Transverse colon (tissue), 4 donors: ENCODE data around the gene TST. TPM values are rescaled to one million over a fixed set of nuclear protein-coding genes. Genes with fewer than 3 reads are reported as not detected.

Experiments used
- DNase-seq: peaks from one replicate; pipeline ENCODE4 v3.0.0-alpha.2; 2019
- H3K27ac ChIP-seq, 4 donors: fragments of 200-600 bp; sonication (generic); 2 replicates each; pipeline ENCODE4 v1.5.1; 2016 to 2018; ENCODE audit warnings: inconsistent platforms in 4 of 4
- H3K27me3 ChIP-seq: fragments of 200-600 bp; sonication (generic); 2 replicates; pipeline ENCODE4 v1.5.1; 2017; ENCODE audit warnings: inconsistent platforms
- H3K36me3 ChIP-seq, 4 donors: fragments of 200-600 bp; sonication (generic); 2 replicates each; pipeline ENCODE4 v1.5.1; 2017 to 2019; ENCODE audit warnings: inconsistent platforms in 4 of 4
- H3K4me1 ChIP-seq, 4 donors: fragments of 200-600 bp; sonication (generic); 2 replicates each; pipeline ENCODE4 v1.5.1; 2017 to 2020; ENCODE audit warnings: inconsistent platforms in 4 of 4
- H3K4me3 ChIP-seq, 4 donors: fragments of 200-600 bp; sonication (generic); 1 replicate in 1 of 4; 2 replicates in 3 of 4; pipeline versions ENCODE4 v1.5.1 to v1.6.1; 2017 to 2019; ENCODE audit warnings: inconsistent platforms in 4 of 4
- H3K9me3 ChIP-seq, 2 donors: fragments of 200-600 bp; sonication (generic); 2 replicates each; pipeline ENCODE4 v1.5.1; 2017 to 2019; ENCODE audit warnings: inconsistent platforms in 2 of 2
- CTCF ChIP-seq, 5 experiments: fragments of 200-600 bp in 3 of 5; fragments of 450-650 bp in 2 of 5; sonication (generic) in 3 of 5; IDR thresholded peaks; 1 replicate in 2 of 5; 2 replicates in 3 of 5; pipeline ENCODE4 v1.5.1; 2016 to 2017; ENCODE audit warnings: antibody characterized with exemption in 5 of 5, inconsistent platforms in 3 of 5, mild to moderate bottlenecking in 2 of 5, moderate library complexity in 1 of 5
- EP300 ChIP-seq: sonication (generic); formaldehyde crosslinking; IDR thresholded peaks from one replicate; pipeline ENCODE4 v1.6.1; 2017; ENCODE audit warnings: antibody characterized with exemption, low read depth
- POLR2A ChIP-seq: fragments of 450-650 bp; IDR thresholded peaks from one replicate; pipeline ENCODE4 v1.6.1; 2016; ENCODE audit warnings: antibody characterized with exemption, mild to moderate bottlenecking, moderate library complexity
- POLR2AphosphoS5 ChIP-seq, 3 donors: sonication (generic); formaldehyde crosslinking; IDR thresholded peaks; one replicate each; pipeline ENCODE4 v1.6.1; 2016; ENCODE audit warnings: antibody characterized with exemption in 3 of 3
- WGBS, 2 donors: methylation state at CpG; one replicate each; pipeline ENCODE4 v1.1.5; 2018; ENCODE audit warnings: low coverage in 1 of 2; 5-methylcytosine and 5-hydroxymethylcytosine counted together
- in situ Hi-C, 4 donors: fragments of 200-750 bp; cut with MboI; loops; one replicate each; pipeline versions ENCODE4 v1.15.0 to v1.15.1; 2017; ENCODE audit warnings: low sequenced_read_pairs in 3 of 4, low pct_ligation_motif_present in 1 of 4, low pct_unique_long_range_greater_than_20kb in 1 of 4
- intact Hi-C: fragments of 100-400 bp; cut with DNase I; formaldehyde crosslinking; loops from one replicate; pipeline ENCODE4 v1.15.1; 2023; ENCODE audit warnings: low total_unique reads
- total RNA-seq, 4 donors: library from RNA; depleted of rRNA; stranded (reverse); fragments of >200 nt; gene quantifications; one replicate each; pipeline ENCODE4 v1.1.0, GENCODE V29; 2016

The TST gene
- total RNA-seq, 4 donors from 2014 or later: 246 to 719 (median 557) TPM

DNA sequence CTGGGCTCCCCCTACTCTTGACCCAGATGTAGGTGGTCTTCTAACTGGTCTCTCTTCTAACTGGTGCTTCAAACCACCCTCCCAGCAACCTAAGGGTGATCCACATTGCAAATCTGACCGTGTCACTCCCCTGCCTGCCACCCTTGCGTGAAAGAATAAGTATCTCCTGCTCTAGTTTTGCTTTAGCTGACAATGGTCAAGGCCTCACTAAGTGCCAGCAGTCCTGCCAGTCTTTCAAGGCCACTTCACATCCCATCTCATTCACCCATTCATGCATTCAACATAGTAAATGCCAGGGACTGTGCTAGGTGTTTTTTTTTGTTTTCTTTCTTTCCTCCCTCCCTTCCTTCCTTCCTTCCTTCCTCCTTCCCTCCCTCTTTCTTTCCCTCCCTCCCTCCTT lies 30.0 kb upstream of the TST start:
- TF ChIP-seq CTCF (IDR thresholded peaks at IDR 0.05) (no peak), EP300 (no peak), POLR2A (no peak), POLR2AphosphoS5 (IDR thresholded peaks at IDR 0.05) (no peak)
- Histone ChIP-seq H3K36me3 (no peaks in the 10 kb centered on the region), H3K27ac (no peak overlapping the region), H3K4me1 (peaks cover 13 to 49% (median 46%) of the 10 kb centered on the region in 4 donors), H3K4me3 (no peak overlapping the region), H3K9me3 (no peaks in the 10 kb centered on the region), H3K27me3 (no peaks in the 10 kb centered on the region)
- no peak for DNase-seq
- intact Hi-C loops: no loop called here
- 76 to 78% methylated on average over 2 of the region's 2 CpGs for WGBS, 2 donors
- in situ Hi-C loops: no loop called here

DNA sequence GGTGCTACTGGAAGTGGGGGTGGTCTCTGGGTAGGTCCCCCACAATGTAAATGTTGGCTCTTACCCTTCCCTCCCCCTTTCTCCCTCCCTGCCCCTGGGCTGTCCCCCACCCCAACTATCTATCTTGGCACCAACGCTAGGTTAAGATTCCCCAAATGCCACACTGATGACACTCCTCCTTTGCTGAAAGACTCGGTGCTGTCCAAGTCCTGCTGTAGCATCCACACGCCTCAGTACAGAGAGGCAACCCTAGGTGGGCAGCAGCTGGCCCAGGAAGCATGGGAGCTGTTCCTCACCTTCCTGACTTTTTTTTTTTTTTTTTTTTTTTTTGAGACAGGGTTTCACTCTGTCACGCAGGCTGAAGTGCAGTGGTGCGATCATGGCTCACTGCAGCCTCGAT lies 28.9 kb upstream of the TST start:
- intact Hi-C loops: no loop called here
- TF ChIP-seq POLR2A: no peak
- TF ChIP-seq CTCF (IDR thresholded peaks at IDR 0.05): no peak
- no peak for TF ChIP-seq POLR2AphosphoS5 (IDR thresholded peaks at IDR 0.05)
- no peak for TF ChIP-seq EP300
- DNase-seq: no peak
- 80 to 100% methylated on average over 1 to 6 of the region's 6 CpGs for WGBS, 2 donors
- in situ Hi-C loops: no loop called here
- Histone ChIP-seq H3K4me1 (peaks cover 9 to 48% (median 44%) of the 10 kb centered on the region in 4 donors), H3K27me3 (no peaks in the 10 kb centered on the region), H3K4me3 (no peak overlapping the region), H3K27ac (no peak overlapping the region), H3K9me3 (no peaks in the 10 kb centered on the region), H3K36me3 (no peaks in the 10 kb centered on the region)

DNA sequence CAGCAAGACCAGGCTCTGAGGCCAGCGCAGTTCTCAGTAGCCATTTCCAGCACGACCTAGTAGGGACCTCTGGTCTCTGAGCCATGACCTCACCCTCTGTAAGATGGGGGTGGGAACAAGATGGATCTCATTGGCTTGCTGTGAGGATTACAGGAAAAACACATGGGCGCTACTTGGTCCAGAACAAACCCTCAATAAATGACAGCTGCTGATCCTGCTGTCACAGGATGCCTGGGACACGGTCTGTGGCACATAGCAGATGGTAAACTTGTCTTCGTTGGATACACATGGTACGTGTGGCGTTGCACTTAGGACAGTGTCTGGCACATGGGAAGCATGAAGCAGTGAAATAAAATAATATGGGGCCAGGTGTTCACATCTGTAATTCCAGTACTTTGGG lies 27.8 kb upstream of the TST start:
- intact Hi-C loops: no loop called here

GRCh38 chr22:37046589-37046988 lies 27.3 kb upstream of the TST start:
- H3K9me3 ChIP-seq: no peaks in the 10 kb centered on the region
- in situ Hi-C loops: no loop called here

More for the DNA sequence above, 27.8 kb upstream of the TST start:
- no peak for DNase-seq
- 60 to 78% methylated on average over 2 to 7 of the region's 7 CpGs for WGBS, 2 donors
- H3K27me3 ChIP-seq: no peaks in the 10 kb centered on the region
- no peaks in the 10 kb centered on the region for H3K9me3 ChIP-seq
- H3K36me3 ChIP-seq: no peaks in the 10 kb centered on the region
- no peak for TF ChIP-seq EP300
- no peak for TF ChIP-seq POLR2A
- TF ChIP-seq POLR2AphosphoS5 (IDR thresholded peaks at IDR 0.05): no peak
- no peak for TF ChIP-seq CTCF (IDR thresholded peaks at IDR 0.05)
- in situ Hi-C loops: no loop called here
- no peak overlapping the region for H3K4me3 ChIP-seq
- H3K27ac ChIP-seq: no peak overlapping the region
- H3K4me1 ChIP-seq: peaks cover 13 to 42% (median 38%) of the 10 kb centered on the region in 4 donors

More at GRCh38 chr22:37046589-37046988, 27.3 kb upstream of the TST start:
- TF ChIP-seq POLR2AphosphoS5 (IDR thresholded peaks at IDR 0.05) (no peak), CTCF (IDR thresholded peaks at IDR 0.05) (no peak), EP300 (no peak), POLR2A (no peak)
- no peak for DNase-seq
- WGBS, 2 donors: 93% methylated on average over 5 of the region's 6 CpGs; no CpG with 5 or more reads in 1 of the 2 donors
- intact Hi-C loops: no loop called here
- Histone ChIP-seq H3K4me3 (no peak overlapping the region), H3K27ac (no peak overlapping the region), H3K4me1 (peaks cover 13 to 43% (median 35%) of the 10 kb centered on the region in 4 donors), H3K36me3 (no peaks in the 10 kb centered on the region), H3K27me3 (no peaks in the 10 kb centered on the region)
